Sigmoid colon (tissue), 4 donors: Measurements from ENCODE around the gene PLCD3.

Experiments used
- POLR2AphosphoS5 ChIP-seq, 4 donors: sonication (generic); formaldehyde crosslinking; IDR thresholded peaks; one replicate each; pipeline ENCODE4 v1.6.1; 2017; ENCODE audit warnings: antibody characterized with exemption in 4 of 4
- TF ChIP-seq, protein P1 (sequence below), 4 experiments: fragments of 450-650 bp in 3 of 4; fragments of 200-600 bp in 1 of 4; IDR thresholded peaks; one replicate each; pipeline ENCODE4 v1.5.1; 2016 to 2019; ENCODE audit warnings: antibody characterized with exemption in 4 of 4, mild to moderate bottlenecking in 3 of 4, moderate library complexity in 2 of 4

DNA sequence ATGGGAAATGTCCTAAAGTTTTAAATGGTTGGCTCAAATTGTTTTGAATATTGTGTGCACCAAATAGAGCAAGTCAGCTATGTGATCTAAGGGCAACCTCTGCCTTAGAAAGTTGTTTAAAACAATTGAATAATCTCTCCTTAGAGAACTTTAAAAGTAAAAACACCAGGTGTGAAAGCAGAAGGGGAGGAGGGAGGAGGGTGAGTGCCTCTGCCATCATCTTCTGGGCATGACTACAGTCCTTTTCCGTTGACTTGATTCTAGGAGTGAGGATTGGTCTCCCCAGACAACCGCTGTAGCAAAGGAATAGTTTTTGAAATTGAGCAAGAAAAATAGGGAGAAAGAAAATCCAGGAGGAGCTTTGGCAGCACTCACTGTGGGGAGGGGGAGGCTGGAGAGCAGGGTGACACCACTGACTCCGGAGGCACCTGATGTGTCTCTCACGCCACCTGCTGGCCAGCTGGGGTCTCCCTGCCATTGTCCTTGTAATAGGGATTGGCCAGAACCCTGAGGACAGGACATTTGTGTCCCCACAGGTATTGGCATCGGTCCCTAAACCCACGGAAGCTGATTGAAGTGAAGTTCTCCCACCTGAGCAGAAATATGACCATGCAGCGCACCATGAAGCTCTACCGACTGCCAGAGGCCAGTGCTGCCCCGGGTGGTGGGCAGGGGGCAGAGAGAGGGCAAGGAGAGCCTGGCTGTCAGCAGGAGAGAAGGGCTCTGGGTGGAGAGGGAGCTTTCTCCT lies 33.3 kb downstream of the PLCD3 start:
- TF ChIP-seq, protein P1, sequence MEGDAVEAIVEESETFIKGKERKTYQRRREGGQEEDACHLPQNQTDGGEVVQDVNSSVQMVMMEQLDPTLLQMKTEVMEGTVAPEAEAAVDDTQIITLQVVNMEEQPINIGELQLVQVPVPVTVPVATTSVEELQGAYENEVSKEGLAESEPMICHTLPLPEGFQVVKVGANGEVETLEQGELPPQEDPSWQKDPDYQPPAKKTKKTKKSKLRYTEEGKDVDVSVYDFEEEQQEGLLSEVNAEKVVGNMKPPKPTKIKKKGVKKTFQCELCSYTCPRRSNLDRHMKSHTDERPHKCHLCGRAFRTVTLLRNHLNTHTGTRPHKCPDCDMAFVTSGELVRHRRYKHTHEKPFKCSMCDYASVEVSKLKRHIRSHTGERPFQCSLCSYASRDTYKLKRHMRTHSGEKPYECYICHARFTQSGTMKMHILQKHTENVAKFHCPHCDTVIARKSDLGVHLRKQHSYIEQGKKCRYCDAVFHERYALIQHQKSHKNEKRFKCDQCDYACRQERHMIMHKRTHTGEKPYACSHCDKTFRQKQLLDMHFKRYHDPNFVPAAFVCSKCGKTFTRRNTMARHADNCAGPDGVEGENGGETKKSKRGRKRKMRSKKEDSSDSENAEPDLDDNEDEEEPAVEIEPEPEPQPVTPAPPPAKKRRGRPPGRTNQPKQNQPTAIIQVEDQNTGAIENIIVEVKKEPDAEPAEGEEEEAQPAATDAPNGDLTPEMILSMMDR (IDR thresholded peaks at IDR 0.05) = peak; percentile 77 to 92 (median 86)
- peak in 2 of 4 donors; percentile 6 to 37 for TF ChIP-seq POLR2AphosphoS5 (IDR thresholded peaks at IDR 0.05)
